ENCODE results near the gene RPS21.

Gene RPS21

DNA sequence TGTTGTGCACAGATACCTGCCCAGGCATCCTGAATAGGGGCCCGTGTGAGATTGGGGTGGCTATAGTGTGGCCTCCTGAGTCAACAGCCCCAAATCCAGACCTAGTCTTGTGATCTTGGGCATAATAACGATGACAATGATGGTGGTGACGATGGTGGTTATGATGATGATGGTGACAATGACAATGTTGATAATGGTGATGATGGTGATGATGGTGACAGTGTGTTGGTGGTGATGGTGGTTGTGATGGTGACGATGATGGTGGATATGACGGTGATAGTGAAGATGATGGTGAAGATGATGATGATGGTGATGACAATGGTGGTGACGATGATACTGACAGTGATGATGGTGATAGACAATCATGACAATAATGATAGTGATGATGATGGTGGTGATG is 5.1 kb upstream of the RPS21 start:
- DNase-seq = no peak

DNA sequence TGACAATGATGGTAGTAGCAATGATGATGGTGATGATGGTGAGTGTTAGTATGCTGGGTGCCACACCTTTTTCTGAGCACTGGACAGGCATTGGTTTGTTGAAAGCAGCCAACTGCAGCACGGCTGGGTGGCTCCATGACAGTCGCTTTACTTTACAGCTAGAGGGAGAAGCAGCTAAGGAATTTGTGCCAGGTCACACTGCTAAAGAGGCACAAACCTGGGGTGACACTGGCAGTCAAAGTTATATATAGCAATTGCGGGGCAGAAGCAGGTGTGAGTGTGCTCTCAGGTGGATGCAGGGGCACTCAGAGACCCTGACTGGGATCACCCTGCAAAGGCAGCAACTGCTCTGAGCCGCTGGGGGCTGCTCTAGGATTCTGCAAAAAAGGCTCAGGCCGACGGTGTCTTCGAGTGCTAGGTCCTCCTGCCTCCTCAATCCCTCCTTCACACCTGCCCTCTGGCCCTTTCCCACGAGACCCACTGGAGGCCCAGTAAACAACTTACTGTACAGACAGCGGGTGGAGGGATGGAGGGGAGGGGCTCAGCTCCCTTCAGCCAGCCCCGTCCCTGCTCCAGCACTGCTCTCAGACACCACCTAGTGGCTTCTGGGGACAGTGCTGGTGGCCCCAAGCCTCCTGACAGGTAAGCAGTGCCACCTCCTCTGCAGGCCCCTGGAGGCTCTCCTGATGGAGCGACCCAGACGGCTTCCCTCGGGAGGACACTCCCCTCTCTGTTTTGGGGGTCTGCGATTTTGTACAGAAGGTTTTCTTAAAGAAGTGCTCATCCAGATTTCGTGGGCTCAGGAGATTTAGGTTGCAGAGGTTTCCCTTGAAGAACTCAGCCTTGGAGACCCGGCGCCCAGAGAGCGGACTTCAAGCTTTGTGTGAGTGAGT is 4.4 kb upstream of the RPS21 start:
- peak; percentile 81 for DNase-seq

DNA sequence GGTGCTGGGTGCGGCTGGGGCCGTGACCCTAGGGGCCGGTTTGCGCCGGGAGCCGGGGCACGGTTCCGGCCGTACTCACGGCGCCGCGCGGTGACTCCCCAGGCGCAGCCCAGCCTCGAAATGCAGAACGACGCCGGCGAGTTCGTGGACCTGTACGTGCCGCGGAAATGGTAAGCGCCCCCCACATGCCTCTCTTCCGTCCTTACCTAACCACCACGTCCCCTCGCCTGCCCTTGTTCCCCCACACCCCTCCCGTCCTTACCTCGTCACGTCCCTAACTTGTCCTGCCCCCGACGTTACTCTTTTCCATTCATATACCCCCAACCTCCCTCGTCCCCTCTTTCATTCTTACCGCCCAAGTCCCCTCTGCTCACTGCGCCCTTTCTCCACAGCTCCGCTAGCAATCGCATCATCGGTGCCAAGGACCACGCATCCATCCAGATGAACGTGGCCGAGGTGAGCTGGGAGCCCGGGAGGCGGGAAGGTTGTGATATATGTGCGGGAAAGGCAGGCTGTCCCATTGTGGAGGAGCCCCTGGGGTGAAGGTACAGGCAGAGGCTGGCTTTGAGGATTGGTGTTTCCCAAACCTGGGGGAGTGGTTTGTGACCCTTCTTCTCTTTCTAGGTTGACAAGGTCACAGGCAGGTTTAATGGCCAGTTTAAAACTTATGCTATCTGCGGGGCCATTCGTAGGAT is 463 bp downstream of the RPS21 start:
- DNase-seq = no peak

DNA sequence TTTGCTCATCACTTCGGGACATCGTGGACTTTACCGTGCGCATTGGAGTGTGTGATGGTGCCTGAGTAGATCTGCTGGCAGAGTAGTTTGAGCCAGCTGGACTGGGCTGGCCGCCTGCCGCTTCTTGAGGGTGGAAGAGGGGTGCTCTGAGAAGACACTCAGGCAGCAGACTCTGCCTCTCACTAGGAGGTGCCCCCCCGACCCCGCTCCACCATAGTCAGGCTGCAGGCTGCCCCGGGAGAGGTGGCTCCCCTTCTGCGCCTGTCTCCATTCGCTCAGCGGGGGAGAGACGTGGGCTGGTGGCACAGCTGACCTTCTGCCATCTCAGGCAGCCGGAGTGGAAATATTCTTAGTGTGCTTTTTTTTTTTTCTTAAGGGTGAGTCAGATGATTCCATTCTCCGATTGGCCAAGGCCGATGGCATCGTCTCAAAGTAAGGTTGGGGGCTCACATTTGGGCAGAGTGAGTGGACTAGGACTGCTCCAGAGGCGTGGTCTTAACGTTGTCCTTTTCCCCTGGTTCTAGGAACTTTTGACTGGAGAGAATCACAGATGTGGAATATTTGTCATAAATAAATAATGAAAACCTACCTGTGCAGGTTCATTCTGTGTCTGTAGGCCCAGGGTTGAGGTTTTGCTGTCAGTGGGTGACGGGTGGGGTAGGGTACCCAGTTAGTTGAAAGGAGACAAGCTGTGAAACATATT is 1.2 kb downstream of the RPS21 start:
- DNase-seq = no peak

DNA sequence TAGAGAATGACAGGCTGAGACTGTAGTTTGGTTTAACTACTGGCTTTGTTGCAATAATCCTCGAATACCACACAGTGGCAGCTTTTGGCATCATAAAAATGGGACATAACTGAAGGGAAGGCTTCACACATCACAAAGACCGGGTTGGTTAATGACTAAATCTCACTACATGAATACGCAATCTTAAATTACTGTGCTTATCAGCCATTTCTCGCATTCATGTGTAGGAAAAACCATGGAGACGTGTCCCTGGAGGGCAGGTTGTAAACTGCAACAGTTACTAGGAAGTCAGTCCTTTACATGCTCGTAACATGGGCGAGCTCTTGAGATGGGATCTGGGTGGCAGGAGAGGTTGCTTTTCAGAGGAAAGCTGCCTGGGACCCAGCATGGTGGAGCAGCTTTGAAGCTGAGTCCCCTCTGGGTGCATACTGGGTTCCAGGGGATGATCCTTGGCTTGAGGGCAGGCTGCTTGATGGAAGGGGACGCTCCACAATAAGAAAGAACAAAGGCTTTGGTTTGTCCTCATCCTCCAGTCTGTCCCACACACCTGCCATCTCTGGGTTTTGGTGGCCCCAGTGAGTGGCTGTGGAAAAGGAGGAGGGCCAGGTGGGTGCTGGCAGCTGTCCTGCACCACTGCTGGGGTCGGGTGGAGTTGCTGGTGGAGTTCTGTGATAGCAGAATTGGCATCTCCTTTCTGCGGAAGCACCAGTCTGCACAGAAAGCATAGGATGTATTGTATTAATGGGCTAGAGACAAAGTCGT is 2.1 kb downstream of the RPS21 start:
- DNase-seq = no peak

DNA sequence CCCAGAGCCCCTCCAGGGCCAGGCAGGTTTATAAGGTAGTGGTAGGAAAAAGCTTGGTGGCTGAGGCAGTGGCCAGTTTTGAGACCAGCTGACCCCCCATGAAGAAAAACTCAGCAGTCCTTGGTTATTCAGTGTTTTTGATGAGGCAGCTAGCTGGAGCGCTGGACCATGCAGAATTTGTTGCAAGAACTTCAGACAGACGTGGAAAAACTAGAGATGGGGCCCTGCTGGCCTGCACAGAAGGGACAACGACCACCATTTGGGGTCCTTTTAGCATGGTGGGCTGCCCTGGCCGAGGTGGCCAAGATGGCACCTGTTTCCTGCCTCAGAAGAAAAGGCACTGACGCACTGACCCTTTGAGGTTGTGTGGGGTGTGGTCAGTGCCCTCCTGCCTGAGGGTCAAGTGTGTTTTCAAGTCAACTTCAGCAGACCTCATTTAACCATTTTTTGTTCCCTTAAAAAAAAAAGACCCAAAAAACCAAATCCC is 2.7 kb downstream of the RPS21 start:
- no peak for DNase-seq

DNA sequence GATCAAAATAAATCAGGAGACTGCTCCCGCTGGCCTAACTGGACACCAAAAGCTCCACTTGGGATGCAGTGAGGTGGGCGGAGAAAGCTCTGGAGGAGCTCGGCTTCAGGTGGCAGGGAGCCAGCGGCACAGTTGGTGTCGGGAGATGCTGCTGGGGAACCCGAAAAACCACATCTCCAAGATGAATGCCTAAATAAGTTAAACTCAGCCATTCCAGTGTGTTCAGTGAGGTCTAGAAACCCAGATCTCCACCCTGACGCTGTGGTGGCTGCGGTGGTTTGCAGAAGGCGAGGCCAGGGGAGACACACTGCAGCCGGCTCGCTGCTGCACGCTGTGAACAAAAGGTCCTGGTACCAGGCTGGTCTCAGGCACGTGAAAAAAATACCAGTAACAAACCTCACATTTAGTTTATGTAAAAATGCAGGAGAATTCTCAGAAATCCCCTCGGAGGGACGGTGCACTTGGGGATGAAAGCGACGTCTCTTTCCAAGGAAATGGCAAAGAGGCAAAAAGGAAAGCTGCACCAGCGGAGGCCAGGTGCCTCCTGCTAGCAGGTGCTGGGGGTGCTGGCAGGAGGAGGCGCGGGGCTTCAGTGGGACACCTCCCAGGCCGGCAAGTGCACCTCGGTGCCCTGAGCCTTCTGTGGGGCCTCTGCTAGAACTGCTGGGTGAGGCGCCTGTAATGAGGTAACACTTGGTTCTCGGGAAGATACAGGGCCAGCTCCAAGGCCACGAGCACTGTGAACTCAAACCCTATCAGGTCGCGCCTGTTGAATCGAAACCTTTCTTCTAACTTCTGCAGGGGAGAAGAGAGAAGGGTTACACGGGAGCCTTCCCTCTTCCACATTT is 3.6 kb downstream of the RPS21 start:
- no peak for DNase-seq

DNA sequence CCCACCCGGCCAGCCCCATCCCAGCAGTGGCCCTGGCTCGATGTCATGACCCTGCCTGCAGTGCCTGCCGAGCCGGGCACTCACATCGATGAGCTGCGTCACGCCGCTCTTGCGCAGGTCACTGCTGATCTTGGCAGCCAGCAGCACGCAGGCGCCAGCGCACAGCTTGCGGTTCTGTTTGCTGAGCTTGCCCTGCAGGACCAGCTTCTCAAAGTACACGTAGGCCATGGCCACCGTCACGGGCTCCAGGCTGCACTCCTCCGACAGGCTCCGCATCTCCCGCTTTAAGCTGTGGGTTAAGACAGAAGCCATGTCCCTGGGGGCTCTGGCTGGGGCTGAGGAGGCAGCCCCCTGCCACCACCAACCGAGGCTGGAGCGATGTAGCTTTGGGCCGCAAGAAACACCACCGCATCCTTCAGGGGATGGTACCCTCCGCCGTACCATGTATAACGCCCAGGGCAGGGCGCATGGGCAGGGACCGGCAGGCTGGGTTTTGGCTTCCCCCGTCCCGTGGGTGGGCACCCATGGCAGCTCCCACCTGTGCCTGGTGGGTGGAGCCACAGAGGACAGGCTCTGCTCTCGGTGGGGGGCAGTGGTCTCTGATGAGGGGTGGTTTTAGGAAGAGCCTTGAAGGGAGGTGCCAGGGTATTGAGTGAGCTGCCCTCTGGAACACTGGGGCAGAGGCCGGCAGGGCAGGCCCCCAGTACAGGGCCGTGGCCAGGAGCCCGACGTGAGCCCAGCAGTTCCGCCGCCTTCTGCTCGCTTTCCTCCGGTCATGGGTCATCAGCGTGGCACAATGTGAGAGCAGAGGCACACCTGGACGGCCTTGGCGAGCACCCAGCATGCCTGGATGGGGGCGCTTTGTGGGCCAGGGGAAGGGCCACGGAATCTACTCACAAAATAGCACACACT is 4.5 kb downstream of the RPS21 start:
- DNase-seq = no peak

DNA sequence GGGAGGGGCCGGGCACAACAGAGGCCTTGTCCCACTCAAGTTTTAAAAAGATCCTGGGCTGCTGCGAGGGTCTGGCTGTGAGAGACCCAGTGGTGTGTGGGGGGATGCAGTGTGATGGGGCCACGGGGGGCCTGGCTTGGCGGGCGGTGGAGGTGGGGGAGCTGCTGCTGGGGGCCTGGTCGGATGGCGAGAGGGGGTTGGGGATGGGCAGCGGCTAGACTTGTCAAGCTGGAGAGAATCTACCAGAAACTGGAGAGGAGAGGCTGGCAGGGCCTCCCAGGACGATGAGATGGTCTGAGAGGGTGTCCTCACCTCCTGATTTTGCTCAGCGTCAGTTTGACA is 5.1 kb downstream of the RPS21 start:
- no peak for DNase-seq

DNA sequence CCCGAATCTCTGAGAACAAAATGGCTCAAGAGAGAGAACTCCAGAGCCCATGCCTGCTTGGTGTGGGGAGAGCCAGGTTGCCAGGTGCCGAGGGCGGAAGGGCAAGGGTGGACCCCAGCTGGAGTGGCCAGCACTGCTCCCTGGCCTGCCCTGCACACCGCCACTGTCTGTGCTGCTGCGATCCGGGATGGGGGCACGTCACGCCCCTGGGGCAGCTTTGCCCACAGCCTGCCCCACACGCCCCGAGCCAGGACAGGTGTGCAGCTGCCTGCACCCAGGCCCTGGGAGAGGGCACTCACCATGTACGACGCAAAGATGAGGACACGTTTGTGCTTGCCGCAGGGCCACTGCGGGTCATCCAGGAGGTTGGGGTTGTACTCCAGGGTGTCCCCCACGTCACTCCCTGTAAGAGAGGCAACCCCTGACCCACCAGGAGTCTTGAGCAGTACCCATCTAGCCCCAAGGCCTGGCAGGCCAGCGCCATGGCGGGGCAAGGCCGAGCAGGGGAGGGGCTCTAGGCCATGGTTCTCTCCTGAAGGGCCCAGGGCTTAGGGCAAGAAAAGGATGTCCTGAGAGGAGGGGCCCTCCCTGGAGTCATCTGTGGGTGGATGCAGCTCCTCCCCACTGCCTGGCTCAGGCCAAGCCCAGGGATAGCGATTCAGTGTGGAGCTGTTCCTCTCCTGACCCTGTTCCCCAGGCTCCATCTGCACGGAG is 5.9 kb downstream of the RPS21 start:
- DNase-seq = no peak

DNA sequence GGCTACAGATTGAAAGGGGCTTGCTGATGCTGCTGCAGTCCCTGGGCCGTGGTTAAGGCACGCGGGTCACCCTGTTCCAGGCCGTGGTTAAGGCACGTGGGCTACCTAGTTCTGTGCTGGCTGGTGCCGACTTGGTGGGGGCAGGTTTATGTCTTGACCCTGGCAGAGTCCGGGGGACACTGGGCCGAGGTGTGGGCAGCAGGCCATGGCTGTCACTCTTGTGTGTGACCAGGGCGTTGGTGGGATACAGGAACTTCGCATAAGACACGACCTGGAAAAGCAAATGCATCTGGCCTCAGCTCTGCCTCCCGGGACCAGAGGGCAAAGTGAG is 6.4 kb downstream of the RPS21 start:
- no peak for DNase-seq

DNA sequence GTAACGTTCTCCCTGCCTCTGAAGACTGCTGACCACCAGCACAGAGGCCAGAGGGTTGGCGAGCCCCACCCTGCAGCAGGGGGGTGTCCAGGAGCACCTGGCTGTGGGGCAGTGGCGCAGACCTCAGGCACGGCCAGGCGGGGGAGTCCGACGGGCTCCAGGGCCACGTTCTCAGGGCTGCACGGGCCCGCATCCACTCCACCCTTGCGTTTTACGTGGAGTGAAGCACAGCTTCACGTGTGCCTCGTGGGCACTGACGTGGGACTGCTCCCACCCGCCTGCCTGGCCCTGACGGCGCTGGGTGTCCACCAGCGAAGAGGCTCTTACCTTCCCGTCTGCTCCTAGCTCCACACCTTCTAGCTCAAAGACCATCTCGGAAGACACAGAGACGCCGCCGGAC is 6.9 kb downstream of the RPS21 start:
- no peak for DNase-seq

DNA sequence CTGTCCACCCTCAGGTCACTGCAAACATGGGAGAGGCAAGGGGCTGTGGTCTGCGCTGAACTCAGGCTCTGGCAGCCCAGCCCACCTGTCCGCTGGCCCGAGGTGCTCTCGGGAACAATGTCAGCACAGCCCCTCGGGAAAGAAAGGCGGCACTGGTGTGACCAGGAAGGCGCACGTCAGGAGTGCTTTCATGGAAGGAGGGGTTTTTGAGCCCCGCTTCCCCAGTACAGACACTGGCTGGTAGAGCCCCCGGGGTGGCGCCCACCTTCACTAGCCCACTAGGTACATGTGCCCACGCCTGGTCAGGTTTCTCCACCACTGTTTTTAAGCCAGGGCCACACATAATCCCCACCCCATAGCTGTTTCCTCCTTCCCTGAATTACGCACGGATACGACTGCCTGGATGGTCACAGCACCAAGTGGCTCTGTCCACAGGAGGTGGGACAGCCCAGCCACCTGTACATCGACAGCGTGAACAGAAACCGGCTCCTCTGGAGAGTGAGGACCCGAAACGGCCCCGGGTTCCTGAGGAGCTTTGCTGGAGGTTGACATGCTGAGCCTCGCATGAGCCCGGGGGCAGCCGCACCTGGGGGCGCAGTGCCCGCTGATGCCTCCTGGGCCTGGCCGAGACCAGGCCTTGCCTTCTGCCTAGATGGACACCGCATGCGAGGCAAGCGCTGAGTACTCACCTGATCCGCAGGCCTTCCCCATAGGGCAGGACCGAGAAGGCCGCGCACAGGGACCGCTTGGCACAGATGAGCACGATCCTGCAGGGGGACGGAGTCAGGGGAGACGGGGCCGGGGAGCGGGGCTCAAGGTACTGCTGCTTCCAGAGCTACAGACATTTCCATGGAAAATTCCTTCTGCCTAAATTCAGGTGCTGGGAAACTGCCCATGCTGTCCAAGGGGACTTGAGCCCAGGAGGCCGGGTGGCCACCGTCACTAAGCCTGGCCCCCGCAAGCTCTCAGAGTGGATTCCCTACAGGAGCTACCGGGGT is 7.6 kb downstream of the RPS21 start:
- no peak for DNase-seq

DNA sequence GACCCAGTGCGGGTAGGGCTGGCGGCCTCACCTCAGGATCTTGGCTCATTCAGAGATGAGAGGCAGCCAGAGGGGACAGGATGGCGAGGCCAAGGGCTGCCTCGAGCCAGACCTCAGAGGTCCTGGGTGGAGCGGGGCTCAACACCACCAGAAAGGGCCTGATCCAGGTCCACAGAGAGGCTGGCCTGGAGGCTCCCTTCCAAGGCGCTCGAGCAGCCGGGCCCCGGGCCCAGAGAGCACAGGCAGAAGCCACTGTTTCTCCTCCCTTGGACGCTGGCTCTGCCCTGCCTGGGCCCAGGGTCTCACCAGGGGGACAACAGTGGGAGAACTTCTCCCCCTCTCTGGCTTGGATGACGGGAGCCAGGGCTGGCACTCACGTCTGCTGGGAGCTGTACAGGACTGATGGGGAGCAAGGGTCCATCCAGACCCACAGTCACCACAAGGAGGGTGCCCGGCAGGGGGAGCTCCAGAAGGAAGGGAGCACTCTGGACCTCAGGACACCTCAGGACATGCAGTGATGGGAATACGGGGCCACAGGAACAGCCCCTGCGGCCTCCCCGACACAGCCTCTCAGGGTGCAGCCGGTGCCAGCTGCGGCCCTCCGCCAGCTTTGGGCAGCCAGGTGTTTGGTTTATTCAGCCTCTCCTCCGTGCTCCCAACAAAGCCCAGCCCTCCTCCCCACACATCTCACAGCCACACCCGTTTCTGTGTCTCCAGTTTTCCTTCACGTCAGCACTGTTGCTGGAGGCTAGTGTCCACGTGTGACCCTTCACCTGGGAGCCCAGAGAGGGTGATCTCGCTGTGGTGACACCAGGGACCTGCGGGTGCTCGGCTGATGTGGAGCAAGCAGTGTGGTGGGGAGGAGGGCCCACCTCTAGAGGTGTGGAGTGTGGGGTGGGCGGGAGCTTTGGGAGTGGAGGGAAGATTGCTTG is 8.7 kb downstream of the RPS21 start:
- no peak for DNase-seq

DNA sequence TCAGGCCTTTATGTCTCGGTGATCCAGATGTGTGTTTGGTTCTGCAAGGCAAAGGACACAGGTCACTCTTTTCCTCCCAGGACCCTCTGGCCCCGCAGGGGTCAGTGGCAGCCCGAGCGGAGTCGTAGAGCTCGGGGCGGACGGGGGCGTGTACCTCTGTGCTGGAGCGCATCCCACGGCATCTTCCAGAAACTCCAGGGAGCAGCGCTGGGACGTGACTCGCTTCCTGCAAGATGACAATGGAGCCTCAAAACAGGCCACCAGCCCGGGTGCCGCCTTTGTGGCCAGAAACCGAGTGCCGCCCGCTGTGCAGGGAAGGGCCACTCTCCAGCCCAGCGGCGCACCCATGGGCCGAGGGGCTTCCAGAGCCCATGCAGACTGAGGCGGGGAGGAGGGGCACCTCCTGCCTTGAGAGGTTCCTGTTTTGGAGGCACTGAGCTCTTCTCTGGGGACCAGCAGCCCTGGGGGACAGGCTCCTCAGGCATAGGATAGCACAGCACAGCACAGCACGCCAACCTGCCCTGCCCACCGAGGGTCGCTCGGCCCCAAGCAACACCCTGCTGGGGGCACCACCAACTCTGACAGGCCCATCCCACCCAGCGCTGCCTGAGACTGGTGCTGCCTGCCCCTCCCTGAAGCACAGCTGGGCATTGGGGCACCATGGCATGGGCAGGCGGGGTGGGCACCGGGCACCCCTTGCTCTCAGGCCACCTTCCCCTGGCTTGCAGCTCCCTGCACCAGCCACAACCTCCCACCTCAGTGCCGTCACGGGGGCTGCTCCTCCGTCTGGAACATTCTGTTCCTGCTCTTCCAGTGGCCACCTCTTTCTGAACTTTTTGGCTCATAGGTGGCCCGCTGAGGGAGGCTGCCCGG is 9.7 kb downstream of the RPS21 start:
- DNase-seq = no peak

DNA sequence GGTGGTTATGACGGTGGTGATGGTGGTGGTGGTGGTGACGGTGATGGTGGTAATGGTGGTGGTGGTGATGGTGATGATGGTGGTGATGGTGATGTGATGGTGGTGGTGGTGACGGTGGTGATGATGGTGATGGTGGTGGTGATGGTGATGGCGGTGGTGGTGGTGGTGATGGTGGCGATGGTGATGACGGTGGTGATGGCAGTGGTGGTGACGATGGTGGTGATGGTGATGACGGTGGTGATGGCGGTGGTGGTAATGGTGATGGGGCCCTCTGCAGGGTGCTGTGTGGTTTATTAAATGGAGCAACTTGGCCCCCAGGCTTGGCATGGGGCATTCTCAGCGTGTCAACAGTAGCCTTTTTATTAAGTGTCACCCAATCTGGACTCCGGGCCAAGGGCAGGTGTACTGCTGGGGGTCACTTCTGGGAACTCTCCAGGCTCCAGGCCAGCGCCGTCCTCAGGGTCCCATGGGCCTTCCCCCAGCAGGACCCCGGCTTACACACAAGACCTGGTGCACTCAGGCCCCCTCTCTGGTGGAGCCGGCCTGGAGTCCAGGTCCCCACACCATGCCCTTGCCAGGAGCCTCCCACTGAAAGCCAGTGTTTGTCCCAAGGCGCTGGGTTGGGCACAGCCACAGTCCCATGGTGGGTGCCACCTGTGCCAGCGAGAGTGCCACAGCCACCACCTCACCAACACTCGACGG is 11.4 kb downstream of the RPS21 start:
- no peak for DNase-seq

Measured in NCI-H1105 treated with DMSO at 0.1 percent for 48 hours (cell line).